Left hindlimb (tissue), 1 donor: ENCODE data around the gene DCD.
"Not testable (repeated sequence)": the region's sequence is repeated elsewhere in the genome, so short reads cannot be mapped to it uniquely, and the experiment has no call there.

ENCODE experiments used
- DNase-seq: peaks from one replicate; pipeline ENCODE4 v3.0.0-alpha.2; 2018

The DCD gene

GRCh38 chr12:54650889-54651288 lies 2.7 kb upstream of the DCD start:
- no peak for DNase-seq

DNA sequence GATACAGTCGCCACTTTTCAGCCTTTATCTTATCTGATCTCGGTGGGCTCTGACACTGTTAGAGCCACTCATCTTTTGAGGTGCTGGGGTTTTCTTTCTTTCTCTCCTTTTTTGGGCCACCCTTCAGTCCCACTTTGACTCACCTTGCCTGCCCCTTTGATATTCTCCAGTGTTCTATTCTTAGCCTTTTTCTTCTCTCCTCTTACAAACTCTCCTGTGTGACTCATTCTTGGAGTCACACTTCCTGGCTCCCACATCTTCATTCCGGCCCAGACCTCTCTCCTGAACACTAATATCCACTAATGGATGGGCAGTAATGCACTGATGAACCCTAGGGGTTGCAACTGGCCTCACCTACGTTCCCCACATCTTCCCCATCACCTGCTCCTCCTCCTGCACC lies 2.2 kb upstream of the DCD start:
- DNase-seq = no peak

- no peak for DNase-seq
These were observed 1.7 kb upstream of the DCD start for GRCh38 chr12:54649825-54650224.

DNA sequence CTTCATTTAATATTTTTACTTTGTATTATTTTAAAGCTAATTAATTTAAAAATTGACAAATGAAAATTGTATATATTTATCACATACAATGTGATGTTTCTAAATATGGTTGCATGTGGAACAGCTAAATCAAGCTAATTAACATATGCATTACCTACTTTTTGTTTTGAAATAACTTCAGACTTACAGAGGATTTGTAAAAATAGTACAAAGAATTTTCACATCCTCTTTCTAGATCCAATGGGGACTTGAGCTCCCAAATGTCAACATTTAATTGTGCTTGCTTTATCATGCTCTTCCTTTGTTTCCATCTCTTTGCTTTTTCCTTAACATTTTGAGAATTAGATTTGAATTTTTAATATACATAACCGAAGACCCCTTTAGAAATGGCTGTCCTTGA lies 6.6 kb downstream of the DCD start:
- DNase-seq = no peak

GRCh38 chr12:54641089-54641488 lies 7.1 kb downstream of the DCD start:
- no peak for DNase-seq

DNA sequence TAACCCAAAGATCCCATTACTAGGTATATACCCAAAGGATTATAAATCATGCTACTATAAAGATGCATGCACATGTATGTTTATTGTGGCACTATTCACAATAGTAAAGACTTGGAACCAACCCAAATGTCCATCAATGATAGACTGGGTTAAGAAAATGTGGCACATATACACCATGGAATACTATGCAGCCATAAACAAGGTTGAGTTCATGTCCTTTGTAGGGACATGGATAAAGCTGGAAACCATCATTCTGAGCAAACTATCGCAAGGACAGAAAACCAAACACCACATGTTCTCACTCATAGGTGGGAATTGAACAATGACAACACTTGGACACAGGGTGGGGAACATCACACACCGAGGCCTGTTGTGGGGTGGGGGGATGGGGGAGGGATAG lies 9.1 kb downstream of the DCD start:
- DNase-seq = not testable (repeated sequence)

- DNase-seq = no peak
These were observed 13.4 kb downstream of the DCD start, which contains the start of gene LACRT for GRCh38 chr12:54634795-54635194. Gene LACRT, minus strand, starts transcription at chr12:54634895. Its CDS starts 54 bp downstream, at chr12:54634841.

- DNase-seq = no peak
These were observed 16.0 kb downstream of the DCD start for GRCh38 chr12:54631988-54632728.

DNA sequence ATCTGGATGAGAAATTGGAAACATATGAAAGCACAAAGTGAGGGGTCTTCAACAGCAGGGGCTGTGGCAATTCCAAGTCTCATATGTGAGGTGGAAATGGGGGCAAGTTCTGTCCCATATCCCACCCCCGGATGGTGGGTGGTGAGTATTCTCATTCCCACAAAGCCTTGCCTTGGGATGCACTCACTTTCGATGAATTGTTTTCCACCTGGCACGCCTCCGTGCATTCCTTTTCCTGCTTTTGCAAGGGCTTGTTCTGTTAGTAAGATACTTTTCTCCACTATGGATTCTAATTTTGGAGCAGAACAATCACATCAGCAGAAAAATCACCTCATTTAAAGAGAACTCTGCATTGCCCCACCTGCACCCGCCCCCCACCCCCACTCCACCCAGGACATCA lies 16.6 kb downstream of the DCD start:
- DNase-seq = no peak

GRCh38 chr12:54629925-54630324 lies 18.2 kb downstream of the DCD start:
- DNase-seq = no peak

DNA sequence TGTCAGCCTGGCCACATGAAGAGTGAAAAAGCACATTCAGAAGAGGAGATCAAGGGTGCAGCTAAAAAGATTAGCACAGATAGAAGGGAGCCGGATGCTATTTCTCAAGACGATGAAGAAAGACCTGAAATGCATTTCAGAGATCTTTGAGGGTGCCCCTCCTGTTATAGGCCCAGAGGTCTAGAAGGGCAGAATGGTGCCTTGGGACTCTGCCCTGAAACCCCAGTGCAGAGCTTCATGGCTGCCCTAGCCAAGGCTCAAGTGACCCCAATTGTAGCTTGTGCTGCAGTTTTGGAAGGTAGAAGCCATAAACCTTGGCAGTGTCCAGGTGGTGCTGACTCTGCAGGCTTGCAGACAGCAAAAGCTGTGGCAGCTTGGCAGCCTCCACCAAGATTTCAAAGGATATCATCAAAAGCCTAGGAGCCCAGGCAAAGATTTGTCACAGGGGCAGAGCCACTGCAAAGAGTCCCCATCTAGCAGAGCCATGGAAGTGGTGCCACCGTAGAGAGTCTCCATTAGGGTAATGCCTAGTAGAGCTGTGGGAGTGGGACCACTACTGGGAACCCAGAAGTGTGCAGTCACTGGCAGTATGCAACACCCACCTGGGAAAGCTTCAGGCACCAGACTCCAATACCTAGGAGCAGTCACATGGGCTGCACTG lies 19.8 kb downstream of the DCD start:
- DNase-seq = no peak

DNA sequence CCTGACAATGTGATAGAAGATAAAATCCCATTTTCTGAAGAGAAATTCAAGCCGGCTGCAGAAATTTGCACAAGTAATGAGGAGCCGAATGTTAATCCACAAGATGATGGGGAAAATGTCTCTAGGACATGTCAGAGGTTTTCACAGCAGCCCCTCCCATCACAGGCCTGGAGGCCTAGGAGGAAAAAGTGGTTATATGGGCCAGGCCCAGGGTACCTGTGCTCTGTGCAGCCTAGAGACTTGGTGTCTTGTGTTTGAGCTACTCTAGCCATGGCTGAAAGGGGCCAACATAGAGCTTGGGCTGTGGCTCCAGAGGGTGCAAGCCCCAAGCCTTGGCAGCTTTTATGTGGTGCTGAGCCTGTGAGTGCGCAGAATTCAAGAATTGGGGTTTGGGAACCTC lies 20.9 kb downstream of the DCD start:
- DNase-seq = no peak

DNA sequence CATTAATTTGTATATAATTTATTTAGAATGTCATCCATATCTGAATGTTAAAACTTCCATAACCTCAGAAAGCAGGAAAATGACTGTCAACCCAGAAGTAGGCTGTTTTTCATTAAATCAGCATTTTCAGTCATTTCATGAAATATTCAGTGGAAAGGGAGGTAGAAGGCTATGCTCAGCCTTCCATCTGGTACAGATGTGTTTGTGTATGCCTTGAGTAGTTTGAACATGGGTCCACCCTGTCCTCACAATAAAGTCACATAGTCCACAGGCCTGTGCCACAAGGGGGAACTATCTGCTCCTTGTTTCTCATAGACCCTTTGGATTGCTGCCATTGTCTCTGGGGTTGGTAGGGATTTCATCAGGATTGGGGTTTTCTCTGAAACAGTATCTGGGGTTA lies 22.6 kb downstream of the DCD start:
- no peak for DNase-seq

GRCh38 chr12:54624315-54625279 lies 23.6 kb downstream of the DCD start:
- no peak for DNase-seq

GRCh38 chr12:54622463-54623183 lies 25.5 kb downstream of the DCD start:
- no peak for DNase-seq

DNA sequence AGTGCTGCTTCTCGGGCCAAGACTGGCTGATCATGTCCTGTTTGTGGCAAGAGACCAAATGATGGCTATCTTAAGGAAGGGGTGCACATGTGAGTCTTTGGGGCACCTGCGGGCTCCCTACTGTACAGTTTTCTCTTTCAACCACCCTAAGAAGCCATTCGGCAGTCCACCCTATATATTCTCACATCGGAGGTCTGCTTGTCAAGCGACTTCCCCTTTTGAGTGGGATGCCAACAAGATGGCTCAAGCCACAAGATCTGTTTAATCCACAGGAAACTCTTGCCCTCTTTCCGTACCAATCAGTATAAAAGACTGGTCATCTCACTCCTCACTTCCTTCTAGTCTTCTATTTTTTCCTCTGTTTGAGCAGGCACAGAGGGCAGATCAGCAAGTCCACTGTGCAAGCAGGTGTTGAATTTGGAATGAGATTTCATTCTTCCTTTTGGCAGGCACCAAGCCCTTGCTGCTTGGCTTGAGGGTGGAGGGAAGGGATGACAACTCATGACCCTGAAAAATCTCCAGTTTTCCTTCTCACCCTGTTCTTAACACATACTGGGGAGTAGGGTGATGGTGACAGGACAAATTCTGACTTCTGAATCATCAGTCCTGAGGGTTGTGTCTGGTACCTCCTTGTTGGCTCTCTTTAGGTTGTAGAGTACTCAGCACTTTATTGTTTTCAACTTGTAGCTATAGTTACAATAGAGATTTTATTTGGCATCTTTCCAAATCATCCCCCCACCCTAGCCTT lies 31.1 kb downstream of the DCD start:
- no peak for DNase-seq

DNA sequence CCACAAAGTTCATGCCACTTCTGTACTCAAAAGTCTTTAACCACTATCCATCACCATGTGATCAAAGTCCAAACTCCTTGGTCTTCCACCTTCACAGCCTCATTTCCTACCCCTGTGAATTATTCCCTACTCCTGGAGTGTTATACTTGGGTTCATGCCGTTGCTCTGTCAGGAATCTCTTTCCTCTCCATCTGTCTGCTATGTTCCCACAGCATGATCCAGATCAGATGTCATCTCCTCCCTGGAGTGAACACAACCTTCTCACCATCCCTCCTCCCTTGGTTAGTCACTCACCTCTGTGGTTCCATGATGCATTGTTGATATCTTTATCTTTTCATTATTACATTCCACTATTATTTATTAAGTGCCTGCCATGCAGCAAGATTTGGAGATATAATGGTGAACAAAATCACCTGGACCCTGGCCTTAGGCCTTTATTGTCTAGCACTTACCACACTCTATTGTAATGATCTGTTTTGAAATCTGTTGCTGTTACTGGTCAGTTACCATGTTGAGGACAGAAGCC lies 35.9 kb downstream of the DCD start:
- DNase-seq = no peak

- no peak for DNase-seq
These were observed 36.4 kb downstream of the DCD start for GRCh38 chr12:54611715-54612149.

DNA sequence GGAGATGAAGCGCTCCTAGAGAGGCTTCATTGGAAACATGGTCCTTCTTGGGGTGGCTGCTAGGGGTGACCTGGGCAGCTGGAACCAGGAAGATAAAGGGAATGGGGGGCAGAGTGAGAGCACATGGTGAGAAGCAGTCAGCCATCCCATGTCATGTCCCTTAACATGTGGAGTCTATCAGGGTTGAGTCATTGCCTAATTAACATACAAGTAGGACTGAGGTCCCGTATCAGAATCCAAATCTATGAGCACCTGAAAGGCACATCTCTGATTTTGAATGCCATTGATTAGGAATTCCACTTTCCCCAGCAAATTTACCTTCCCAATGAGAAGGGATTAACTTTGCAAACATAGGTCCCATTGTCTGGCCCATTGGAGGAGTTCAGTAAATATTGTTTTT lies 39.4 kb downstream of the DCD start:
- DNase-seq = no peak

DNA sequence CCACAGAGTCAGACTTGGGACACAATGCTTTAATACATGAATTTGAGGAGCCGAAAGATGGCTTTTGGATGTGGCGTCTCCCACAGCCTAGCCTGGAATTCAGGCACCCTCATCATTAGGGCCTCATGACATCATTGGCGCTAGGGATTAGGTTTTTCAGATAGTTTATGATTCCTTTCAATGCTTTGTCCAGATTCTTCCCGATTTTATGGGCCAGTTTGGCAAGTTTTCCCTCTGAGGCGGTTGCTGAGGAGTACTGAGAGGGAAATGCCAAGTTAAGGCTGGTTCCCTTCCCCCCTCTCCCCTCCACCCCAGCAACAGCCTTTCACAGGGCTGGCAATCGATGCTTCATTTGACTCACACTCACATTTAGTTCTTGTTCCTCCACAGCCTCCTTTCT lies 40.0 kb downstream of the DCD start:
- no peak for DNase-seq

DNA sequence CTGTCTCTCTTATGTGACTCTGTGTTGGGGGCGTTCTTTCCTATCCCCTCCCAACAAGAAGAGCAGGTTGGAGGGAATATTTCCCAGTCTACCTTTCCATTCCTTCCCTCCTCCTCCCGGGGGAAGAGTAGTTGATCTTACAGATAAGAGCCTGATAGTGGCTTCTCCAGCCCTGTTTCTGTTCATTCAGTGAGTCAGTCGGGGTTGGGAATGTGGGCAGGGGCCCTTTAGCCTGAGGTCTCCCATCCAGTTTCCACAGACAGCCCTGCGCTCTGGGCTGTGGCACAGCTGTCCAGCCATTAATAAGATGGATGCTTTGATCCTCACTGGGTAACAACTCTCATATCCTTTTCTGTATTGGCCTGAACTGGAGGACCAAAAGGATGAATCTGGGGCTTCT lies 41.6 kb downstream of the DCD start:
- DNase-seq = no peak
